B cell (primary cell): ENCODE measurements around the gene ANTXR1.

Experiments used
- EZH2 ChIP-seq: IDR thresholded peaks from 2 replicates; pipeline ENCODE4 v1.6.1; 2012; ENCODE audit warnings: borderline replicate concordance, low read depth, mild to moderate bottlenecking, moderate library complexity, low read length; ENCODE audit not compliant: insufficient read depth, poor library complexity, severe bottlenecking
- TF ChIP-seq, protein P1 (sequence below): fragments of 200-600 bp; IDR thresholded peaks from one replicate; pipeline ENCODE4 v1.8.0; 2022; ENCODE audit warnings: antibody characterized with exemption, mild to moderate bottlenecking

DNA sequence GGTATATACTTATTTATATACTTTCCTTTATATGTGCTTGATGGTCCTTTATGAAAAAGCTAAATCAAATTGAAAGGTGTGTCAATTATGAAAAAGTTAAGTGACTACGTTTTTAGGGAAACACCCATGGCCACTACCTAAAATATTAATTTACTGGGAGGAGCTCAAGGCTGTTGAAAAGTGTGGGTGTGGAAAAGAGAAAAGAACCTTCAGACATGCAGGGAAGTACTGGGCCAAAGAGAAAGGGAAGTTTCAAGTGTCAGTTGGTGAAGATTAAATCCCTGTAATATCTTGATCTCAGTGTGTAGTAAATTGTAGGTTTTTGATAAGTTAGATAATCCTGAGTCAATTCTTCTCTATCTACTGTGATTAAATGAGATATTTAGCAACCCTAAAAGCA is 44.8 kb upstream of the ANTXR1 start:
- TF ChIP-seq, protein P1, sequence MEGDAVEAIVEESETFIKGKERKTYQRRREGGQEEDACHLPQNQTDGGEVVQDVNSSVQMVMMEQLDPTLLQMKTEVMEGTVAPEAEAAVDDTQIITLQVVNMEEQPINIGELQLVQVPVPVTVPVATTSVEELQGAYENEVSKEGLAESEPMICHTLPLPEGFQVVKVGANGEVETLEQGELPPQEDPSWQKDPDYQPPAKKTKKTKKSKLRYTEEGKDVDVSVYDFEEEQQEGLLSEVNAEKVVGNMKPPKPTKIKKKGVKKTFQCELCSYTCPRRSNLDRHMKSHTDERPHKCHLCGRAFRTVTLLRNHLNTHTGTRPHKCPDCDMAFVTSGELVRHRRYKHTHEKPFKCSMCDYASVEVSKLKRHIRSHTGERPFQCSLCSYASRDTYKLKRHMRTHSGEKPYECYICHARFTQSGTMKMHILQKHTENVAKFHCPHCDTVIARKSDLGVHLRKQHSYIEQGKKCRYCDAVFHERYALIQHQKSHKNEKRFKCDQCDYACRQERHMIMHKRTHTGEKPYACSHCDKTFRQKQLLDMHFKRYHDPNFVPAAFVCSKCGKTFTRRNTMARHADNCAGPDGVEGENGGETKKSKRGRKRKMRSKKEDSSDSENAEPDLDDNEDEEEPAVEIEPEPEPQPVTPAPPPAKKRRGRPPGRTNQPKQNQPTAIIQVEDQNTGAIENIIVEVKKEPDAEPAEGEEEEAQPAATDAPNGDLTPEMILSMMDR, result no peak
- TF ChIP-seq EZH2, result no peak
